Measurements from ENCODE around the gene B4GALNT2. TPM values are rescaled to one million over a fixed set of nuclear protein-coding genes. Genes with fewer than 3 reads are reported as not detected.

B4GALNT2 gene
- total RNA-seq, 1 donor from 2014 or later, result 0.07 TPM

GRCh38 chr17:49111934-49112333 lies 20.6 kb upstream of the B4GALNT2 start:
- no peak for TF ChIP-seq CTCF (IDR thresholded peaks at IDR 0.05; ENCODE audit: unreplicated experiment)
- Mint-ChIP-seq H3K36me3 (ENCODE audit: insufficient read depth) (no peaks in the 10 kb centered on the region), H3K4me3 (ENCODE audit: low read depth) (no peak overlapping the region), H3K27me3 (no peaks in the 10 kb centered on the region), H3K27ac (no peak overlapping the region), H3K9me3 (ENCODE audit: low read depth) (peaks cover 2% of the 10 kb centered on the region), H3K4me1 (ENCODE audit: low read depth) (peaks cover 4% of the 10 kb centered on the region)
- no peak for DNase-seq (ENCODE audit: low spot score, unreplicated experiment)

GRCh38 chr17:49112936-49113335 lies 19.6 kb upstream of the B4GALNT2 start:
- Mint-ChIP-seq H3K36me3 (ENCODE audit: insufficient read depth) (no peaks in the 10 kb centered on the region), H3K27ac (no peak overlapping the region), H3K27me3 (no peaks in the 10 kb centered on the region), H3K4me3 (ENCODE audit: low read depth) (no peak overlapping the region), H3K4me1 (ENCODE audit: low read depth) (peaks cover 3% of the 10 kb centered on the region), H3K9me3 (ENCODE audit: low read depth) (peaks cover 2% of the 10 kb centered on the region)
- TF ChIP-seq CTCF (IDR thresholded peaks at IDR 0.05; ENCODE audit: unreplicated experiment), result no peak
- no peak for DNase-seq (ENCODE audit: low spot score, unreplicated experiment)

GRCh38 chr17:49114703-49115102 lies 17.9 kb upstream of the B4GALNT2 start:
- Mint-ChIP-seq H3K4me3 (ENCODE audit: low read depth) (no peak overlapping the region), H3K4me1 (ENCODE audit: low read depth) (no peaks in the 10 kb centered on the region), H3K36me3 (ENCODE audit: insufficient read depth) (no peaks in the 10 kb centered on the region), H3K9me3 (ENCODE audit: low read depth) (peaks cover 2% of the 10 kb centered on the region), H3K27me3 (no peaks in the 10 kb centered on the region), H3K27ac (no peak overlapping the region)
- no peak for TF ChIP-seq CTCF (IDR thresholded peaks at IDR 0.05; ENCODE audit: unreplicated experiment)
- DNase-seq (ENCODE audit: low spot score, unreplicated experiment), result no peak

- DNase-seq (ENCODE audit: low spot score, unreplicated experiment), result no peak
- peak overlapping the region; percentile 71 for H3K27ac Mint-ChIP-seq
- peaks cover 16% of the 10 kb centered on the region for H3K9me3 Mint-ChIP-seq (ENCODE audit: low read depth)
- H3K4me1 Mint-ChIP-seq (ENCODE audit: low read depth), result no peaks in the 10 kb centered on the region
- no peak for TF ChIP-seq CTCF (IDR thresholded peaks at IDR 0.05; ENCODE audit: unreplicated experiment)
- H3K4me3 Mint-ChIP-seq (ENCODE audit: low read depth), result no peak overlapping the region
- H3K36me3 Mint-ChIP-seq (ENCODE audit: insufficient read depth), result peaks cover 5% of the 10 kb centered on the region
- peaks cover 3% of the 10 kb centered on the region for H3K27me3 Mint-ChIP-seq
These were observed 14.9 kb upstream of the B4GALNT2 start for GRCh38 chr17:49117587-49118230.

- Mint-ChIP-seq H3K27me3 (peaks cover 3% of the 10 kb centered on the region), H3K4me1 (ENCODE audit: low read depth) (no peaks in the 10 kb centered on the region), H3K27ac (peak overlapping the region; percentile 76), H3K9me3 (ENCODE audit: low read depth) (peaks cover 14% of the 10 kb centered on the region), H3K36me3 (ENCODE audit: insufficient read depth) (peaks cover 5% of the 10 kb centered on the region), H3K4me3 (ENCODE audit: low read depth) (no peak overlapping the region)
- no peak for TF ChIP-seq CTCF (IDR thresholded peaks at IDR 0.05; ENCODE audit: unreplicated experiment)
- no peak for DNase-seq (ENCODE audit: low spot score, unreplicated experiment)
These were observed 12.4 kb upstream of the B4GALNT2 start for GRCh38 chr17:49120166-49120565.

All from progenitor cell of endocrine pancreas (in vitro differentiated cells).